ENCODE results near the gene WNT11. TPM values are rescaled to one million over a fixed set of nuclear protein-coding genes. Genes with fewer than 3 reads are reported as not detected.

Gene WNT11
- polyA plus RNA-seq, 1 of the 3 experiments (the other 2 are of a cell fraction) = 0.43 TPM

GRCh38 chr11:76226626-76227025 lies 20.3 kb upstream of the WNT11 start:
- 93% methylated on average over 3 of the region's 3 CpGs for WGBS (ENCODE audit: low lambda C conversion rate)
- H3K9me3 ChIP-seq = no peaks in the 10 kb centered on the region
- POLR2A ChIA-PET = no interaction called here
- CTCF ChIA-PET = interaction anchor here (1.2 to 6.6 kb wide), 2 partner anchors 14 to 19 kb away, joined by 3 to 56 read pairs; partner anchors contain the start of gene WNT11
- no peak overlapping the region for H3K9ac ChIP-seq
- TF ChIP-seq GATA2 (CRISPR knock-in tag; IDR thresholded peaks at IDR 0.05) (no peak), NRF1 (IDR thresholded peaks at IDR 0.05; ENCODE audit: low read depth, low read length) (no peak), RAD21 (IDR thresholded peaks at IDR 0.05; ENCODE audit: low read length) (no peak), ZBTB33 (IDR thresholded peaks at IDR 0.05; ENCODE audit: borderline replicate concordance, low read depth) (no peak)
- H3K4me1 ChIP-seq (ENCODE audit: control insufficient read depth in 1 of 2, insufficient read depth in 2 of 2, low read depth in 1 of 2, low read length in 1 of 2) = peaks cover 0 to 24% of the 10 kb centered on the region in 2 experiments; a peak in 1 of 4 replicates
- no peaks in the 10 kb centered on the region for H3F3A ChIP-seq (replicated peaks; ENCODE audit: insufficient read depth)
- H2AFZ ChIP-seq (ENCODE audit: low read depth) = no peak overlapping the region
- no peak overlapping the region for H3K4me2 ChIP-seq
- no peak for DNase-seq
- H3K27me3 ChIP-seq (ENCODE audit: insufficient read depth) = no peaks in the 10 kb centered on the region
- H3K4me3 ChIP-seq (ENCODE audit: low read depth in 2 of 2, low read length in 1 of 2) = no peak overlapping the region
- no peaks in the 10 kb centered on the region for H3K9me2 ChIP-seq
- H3K36me3 ChIP-seq (replicated peaks in 1 of 2; ENCODE audit: control insufficient read depth in 1 of 2, insufficient read depth in 2 of 2, low read length in 1 of 2) = no peaks in the 10 kb centered on the region
- H3K79me2 ChIP-seq (ENCODE audit: insufficient read depth) = no peaks in the 10 kb centered on the region
- no peak overlapping the region for H3K27ac ChIP-seq (ENCODE audit: low read depth in 2 of 2, low read length in 1 of 2)
- H4K20me1 ChIP-seq (ENCODE audit: insufficient read depth) = no peaks in the 10 kb centered on the region

GRCh38 chr11:76225122-76225611 lies 18.9 kb upstream of the WNT11 start:
- Histone ChIP-seq H3K79me2 (ENCODE audit: insufficient read depth) (no peaks in the 10 kb centered on the region), H2AFZ (ENCODE audit: low read depth) (no peak overlapping the region), H3K4me2 (no peak overlapping the region), H3F3A (replicated peaks; ENCODE audit: insufficient read depth) (no peaks in the 10 kb centered on the region), H3K27ac (ENCODE audit: low read depth in 2 of 2, low read length in 1 of 2) (no peak overlapping the region), H3K4me3 (ENCODE audit: low read depth in 2 of 2, low read length in 1 of 2) (no peak overlapping the region), H3K36me3 (replicated peaks in 1 of 2; ENCODE audit: control insufficient read depth in 1 of 2, insufficient read depth in 2 of 2, low read length in 1 of 2) (no peaks in the 10 kb centered on the region), H3K4me1 (ENCODE audit: control insufficient read depth in 1 of 2, insufficient read depth in 2 of 2, low read depth in 1 of 2, low read length in 1 of 2) (peaks cover 0 to 13% of the 10 kb centered on the region in 2 experiments; a peak in 1 of 4 replicates), H3K9me2 (no peaks in the 10 kb centered on the region), H3K9me3 (no peaks in the 10 kb centered on the region), H3K27me3 (ENCODE audit: insufficient read depth) (no peaks in the 10 kb centered on the region), H4K20me1 (ENCODE audit: insufficient read depth) (no peaks in the 10 kb centered on the region), H3K9ac (no peak overlapping the region)
- CTCF ChIA-PET = interaction anchor here (1.4 to 3.4 kb wide), 3 partner anchors 9 to 17 kb away, joined by 4 to 13 read pairs (median 8); no protein-coding TSS in a partner anchor
- no peak for DNase-seq
- POLR2A ChIA-PET = no interaction called here
- WGBS (ENCODE audit: low lambda C conversion rate) = 90% methylated on average over 10 of the region's 17 CpGs
- TF ChIP-seq GABPA (IDR thresholded peaks at IDR 0.05; ENCODE audit: low read depth) = no peak
- no peak for TF ChIP-seq SIN3A (IDR thresholded peaks at IDR 0.05; ENCODE audit: borderline replicate concordance, low read depth, low read length)
- TF ChIP-seq ELF1 (IDR thresholded peaks at IDR 0.05) = no peak
- no peak for TF ChIP-seq RFX5 (IDR thresholded peaks at IDR 0.05; ENCODE audit: low read length)
- TF ChIP-seq MAX (IDR thresholded peaks at IDR 0.05; ENCODE audit: low read depth) = no peak
- TF ChIP-seq CTCF (IDR thresholded peaks at IDR 0.05) = no peak
- TF ChIP-seq NFIC (IDR thresholded peaks at IDR 0.05; ENCODE audit: borderline replicate concordance) = no peak
- no peak for TF ChIP-seq NRF1 (IDR thresholded peaks at IDR 0.05; ENCODE audit: low read depth, low read length)
- no peak for TF ChIP-seq RXRA (IDR thresholded peaks at IDR 0.05; ENCODE audit: borderline replicate concordance, low read depth)
- no peak for TF ChIP-seq REST (IDR thresholded peaks at IDR 0.05; ENCODE audit: low read depth, low read length)
- TF ChIP-seq MEF2A (IDR thresholded peaks at IDR 0.05; ENCODE audit: borderline replicate concordance, low read depth) = no peak
- no peak for TF ChIP-seq TEAD4 (IDR thresholded peaks at IDR 0.05; ENCODE audit: borderline replicate concordance, insufficient read depth)
- no peak for TF ChIP-seq RAD21 (IDR thresholded peaks at IDR 0.05; ENCODE audit: low read length)
- no peak for TF ChIP-seq PBX3 (IDR thresholded peaks at IDR 0.05)
- no peak for TF ChIP-seq TCF12 (IDR thresholded peaks at IDR 0.05)
- TF ChIP-seq EP300 (IDR thresholded peaks at IDR 0.05; ENCODE audit: borderline replicate concordance in 1 of 2, low read depth in 1 of 2, low read length in 1 of 2) = no peak
